GM19455 (cell line): ENCODE data around the gene PDZRN4.
"Not testable (repeated sequence)": the region's sequence is repeated elsewhere in the genome, so short reads cannot be mapped to it uniquely, and the experiment has no call there.

Experiments
- ATAC-seq: cut with Tn5 transposase; IDR thresholded peaks from one replicate; pipeline ENCODE4 v1.9.1; 2021; ENCODE audit not compliant: unreplicated experiment

The PDZRN4 gene

DNA sequence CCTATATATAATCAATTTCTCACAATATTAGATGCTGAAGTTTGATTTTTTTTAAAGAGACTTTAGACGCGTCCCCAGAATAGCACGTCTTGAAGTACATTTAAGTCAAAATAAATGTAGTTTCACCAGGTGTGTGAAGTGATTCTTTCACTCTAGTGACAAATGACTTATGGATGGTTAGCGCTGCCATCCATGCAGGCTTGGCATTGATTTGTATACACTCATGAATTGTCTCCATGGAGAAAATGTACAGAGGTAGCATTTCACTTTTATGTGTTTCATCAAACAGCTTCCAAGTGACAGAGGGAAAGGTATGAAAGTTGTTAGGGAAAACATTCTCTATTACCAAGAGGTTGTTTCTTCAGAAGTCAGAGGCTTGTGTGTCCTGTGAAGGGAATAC is 360.8 kb downstream of the PDZRN4 start:
- ATAC-seq = no peak

GRCh38 chr12:41552588-41552987 is 364.5 kb downstream of the PDZRN4 start:
- no peak for ATAC-seq

DNA sequence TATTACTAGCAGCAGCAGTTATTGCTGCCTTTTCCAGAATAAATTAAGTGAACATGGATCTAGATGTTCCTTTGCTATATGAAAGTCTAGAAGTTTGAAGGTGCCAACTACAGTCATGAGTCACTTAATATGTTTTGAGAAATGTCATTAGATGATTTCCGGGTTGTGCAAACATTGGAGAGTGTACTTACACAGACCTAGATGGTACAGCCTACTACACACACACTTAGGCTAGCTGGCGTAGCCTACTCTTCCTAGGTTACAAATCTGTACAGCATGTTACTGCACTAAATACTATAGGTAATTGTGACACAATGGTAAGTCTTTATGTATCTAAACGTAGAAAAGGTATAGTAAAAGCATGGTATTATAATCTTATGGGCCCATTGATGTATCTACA is 368.1 kb downstream of the PDZRN4 start:
- ATAC-seq = no peak

DNA sequence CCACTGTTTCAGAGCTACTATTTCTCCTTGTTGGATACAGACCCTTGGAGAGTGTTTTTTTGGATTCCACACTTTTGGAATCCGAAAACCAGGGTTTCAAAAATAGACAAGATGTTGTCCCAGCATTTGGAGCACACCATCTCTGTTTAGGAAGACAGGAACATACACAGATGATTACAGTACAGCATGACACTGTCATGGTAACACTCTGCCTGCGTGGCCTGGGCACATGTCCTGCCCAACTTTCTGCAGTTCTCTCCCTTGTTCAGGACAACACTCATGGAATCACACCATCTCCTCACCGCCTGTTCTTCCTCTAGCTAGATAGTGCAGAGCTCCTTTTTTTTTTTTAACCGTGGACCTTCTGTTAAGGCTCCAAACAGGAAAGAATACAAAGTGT is 369.2 kb downstream of the PDZRN4 start:
- no peak for ATAC-seq

DNA sequence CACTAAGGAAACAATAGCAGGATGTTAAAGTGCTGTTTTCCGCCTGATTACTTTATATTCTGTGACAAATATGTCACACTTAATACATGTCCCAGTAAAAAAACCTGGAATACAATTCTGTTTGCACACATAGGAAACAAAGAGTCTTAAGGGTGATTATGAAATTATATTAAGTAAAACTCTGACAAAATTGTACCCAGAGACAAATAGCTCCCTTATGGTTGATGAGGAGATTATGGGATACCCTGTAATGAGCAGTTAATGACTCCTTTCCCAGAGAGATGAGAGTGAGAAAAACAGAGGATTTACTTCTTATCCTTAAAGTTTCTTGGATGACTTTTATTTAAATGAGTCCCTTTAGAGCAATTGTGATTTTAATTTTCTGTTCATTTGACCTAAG is 370.6 kb downstream of the PDZRN4 start:
- ATAC-seq = no peak

DNA sequence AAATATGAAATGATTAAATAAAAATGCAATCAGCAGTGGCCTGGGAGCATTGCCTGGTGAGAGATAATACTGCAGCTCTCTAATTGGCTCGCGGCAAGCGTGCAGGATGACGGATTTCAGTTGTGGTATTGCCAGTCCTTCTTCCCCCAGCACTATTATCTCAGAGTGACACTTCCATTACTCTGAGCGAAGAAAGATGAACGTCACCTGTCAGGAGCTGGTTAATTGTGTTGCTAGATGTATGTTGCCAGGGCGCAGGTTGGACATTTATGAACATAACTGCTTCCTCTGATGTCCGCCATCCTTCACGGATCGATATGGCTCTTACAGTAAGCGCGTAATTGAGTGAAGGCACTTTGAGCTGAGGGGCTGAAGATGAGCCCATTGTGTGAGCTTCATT is 374.9 kb downstream of the PDZRN4 start:
- ATAC-seq = no peak

DNA sequence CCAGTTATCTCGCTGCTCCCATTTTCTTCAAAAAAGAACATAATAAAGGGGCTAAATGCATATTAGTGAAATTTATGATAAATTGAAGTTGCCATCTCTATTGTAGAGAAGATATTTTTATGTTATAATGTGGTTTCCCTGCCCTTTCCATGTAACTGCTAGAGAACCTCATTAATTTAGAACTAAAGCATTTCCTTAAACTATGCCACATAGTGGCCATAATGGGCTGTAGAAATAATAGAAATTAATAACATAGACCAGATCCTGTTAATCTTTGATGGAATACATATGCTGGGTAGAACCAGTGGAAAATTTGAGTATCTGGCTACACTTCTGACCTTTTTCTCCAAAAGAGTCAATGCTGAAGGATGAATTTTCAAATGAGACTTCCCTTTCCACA is 376.7 kb downstream of the PDZRN4 start:
- ATAC-seq = no peak

DNA sequence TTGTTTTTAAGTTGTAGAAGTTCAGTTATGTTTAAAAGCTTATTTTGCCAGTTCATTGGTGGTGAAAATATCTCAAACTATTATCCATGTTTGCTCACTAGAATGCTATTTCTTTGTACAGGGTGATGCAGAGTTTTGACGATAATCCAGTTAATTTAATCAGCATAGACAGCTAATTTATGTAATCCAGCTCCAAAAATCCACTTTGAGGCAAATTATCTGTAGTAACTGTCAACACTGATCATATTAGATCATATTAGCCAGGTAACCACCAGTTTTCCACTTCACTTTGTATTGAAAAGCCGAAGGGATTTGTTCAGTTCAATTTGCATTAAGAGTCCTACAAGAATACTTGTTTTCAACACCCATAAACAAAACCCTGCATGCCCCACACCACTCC is 378.6 kb downstream of the PDZRN4 start:
- ATAC-seq = no peak

DNA sequence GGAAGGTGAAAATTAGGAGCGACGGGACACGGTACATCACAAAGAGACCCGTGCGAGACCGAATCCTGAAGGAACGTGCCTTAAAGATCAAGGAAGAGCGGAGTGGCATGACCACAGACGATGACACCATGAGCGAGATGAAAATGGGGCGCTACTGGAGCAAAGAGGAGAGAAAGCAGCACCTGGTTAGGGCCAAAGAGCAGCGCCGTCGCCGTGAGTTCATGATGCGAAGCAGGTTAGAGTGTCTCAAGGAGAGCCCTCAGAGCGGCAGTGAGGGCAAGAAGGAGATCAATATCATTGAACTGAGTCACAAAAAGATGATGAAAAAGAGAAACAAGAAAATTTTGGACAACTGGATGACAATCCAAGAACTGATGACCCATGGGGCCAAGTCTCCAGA is 385.3 kb downstream of the PDZRN4 start:
- no peak for ATAC-seq

GRCh38 chr12:41576925-41577324 is 388.8 kb downstream of the PDZRN4 start:
- no peak for ATAC-seq

GRCh38 chr12:41577995-41578394 is 389.9 kb downstream of the PDZRN4 start:
- no peak for ATAC-seq

GRCh38 chr12:41585784-41586183 is 397.7 kb downstream of the PDZRN4 start:
- ATAC-seq = no peak

DNA sequence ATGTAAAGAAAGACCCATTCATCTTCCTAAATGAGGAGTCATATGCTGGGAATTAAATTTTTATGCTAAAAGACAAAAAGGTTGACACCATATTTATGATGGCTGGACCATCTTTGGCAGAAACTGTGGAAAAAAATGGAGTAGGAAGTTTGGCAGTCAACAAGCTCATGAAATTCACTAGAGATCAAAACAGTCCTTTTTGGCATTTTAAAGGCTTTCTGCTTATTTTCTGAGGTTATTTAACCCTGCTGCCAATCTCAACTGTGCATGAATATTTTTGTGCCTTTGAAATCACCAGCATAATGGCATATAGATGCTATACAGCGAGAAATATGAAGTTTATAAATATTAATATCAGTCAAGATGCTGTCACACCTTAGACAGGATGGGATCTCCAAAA is 399.5 kb downstream of the PDZRN4 start:
- no peak for ATAC-seq

DNA sequence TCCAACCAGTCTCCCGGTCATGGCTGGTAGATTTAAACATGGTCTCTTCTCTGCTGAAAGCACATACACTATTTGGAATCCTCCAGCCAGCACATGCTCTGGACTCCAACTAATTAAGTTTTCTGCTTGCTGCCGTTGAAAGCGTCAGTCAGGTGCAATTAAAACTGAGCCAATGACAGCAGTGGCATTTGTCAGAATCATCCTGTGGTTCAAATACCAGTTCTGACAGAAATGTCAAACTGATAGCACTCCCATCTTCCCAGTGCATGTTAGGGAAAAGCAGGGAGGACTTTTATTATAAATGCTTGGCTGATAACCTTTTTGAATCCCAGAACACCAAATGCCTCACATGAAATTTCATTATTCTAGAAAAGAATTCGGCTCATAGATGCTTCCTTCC is 401.8 kb downstream of the PDZRN4 start:
- ATAC-seq = no peak

- no peak for ATAC-seq
Observed at GRCh38 chr12:41596190-41596589, 408.1 kb downstream of the PDZRN4 start.

GRCh38 chr12:41604830-41605229 is 416.7 kb downstream of the PDZRN4 start:
- no peak for ATAC-seq

DNA sequence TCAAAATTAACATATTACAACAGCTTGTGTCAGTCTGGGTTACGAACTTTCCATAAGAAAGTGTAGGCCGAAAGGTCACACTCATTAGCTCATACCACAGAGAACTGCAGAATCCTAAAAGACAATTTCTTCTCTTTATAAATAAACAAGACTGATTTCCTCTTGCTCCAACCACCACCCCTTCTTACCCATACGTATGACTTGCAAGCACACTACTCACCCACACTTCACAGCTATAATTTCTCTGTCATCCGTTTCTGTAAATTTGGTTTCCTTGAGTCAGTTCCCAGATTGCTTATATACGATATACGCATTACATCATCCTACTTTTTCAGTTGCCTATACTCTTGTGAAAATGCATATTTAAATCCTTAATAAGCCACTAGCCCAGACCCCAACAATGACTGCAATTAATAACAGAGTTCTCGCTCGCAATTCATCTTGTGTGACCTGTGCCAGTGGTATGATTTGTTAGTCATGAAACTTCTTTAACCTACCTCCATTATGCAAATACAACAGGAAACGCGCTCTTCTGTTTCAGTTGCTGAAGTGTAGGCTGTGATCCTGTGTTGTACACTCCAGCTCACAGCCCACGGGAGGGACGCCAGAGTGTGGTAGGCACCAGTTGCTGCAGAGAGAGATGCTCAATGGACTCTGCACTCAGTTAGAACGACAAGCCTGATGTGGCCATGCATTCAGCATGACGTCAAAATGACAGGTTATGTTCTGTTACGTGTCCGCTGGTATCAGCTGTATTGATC is 417.6 kb downstream of the PDZRN4 start:
- no peak for ATAC-seq

GRCh38 chr12:41606468-41607445 is 418.6 kb downstream of the PDZRN4 start:
- ATAC-seq = no peak

- ATAC-seq = no peak
Observed at GRCh38 chr12:41612892-41613557, 424.9 kb downstream of the PDZRN4 start.

- ATAC-seq = not testable (repeated sequence)
Observed at GRCh38 chr12:41615174-41615573, 427.1 kb downstream of the PDZRN4 start.

DNA sequence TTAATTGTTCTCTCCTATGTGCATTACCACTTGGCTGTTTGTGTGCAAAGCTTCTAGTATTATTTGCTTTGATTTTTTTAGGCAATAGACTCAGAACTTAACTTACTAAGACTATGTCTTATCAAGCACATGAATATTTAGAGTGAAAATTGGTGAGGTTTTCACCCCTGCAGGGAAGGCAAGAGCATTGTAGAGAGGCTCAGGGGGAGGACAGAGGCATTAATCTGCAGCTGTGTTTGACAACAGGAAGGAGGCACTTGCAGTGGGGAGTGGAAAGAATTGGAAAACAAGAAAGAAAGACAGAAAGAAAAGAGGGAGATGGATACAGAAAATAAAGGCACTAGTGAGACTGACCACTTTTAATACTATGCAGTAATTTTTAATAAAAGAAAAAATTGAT is 431.6 kb downstream of the PDZRN4 start:
- ATAC-seq = no peak

DNA sequence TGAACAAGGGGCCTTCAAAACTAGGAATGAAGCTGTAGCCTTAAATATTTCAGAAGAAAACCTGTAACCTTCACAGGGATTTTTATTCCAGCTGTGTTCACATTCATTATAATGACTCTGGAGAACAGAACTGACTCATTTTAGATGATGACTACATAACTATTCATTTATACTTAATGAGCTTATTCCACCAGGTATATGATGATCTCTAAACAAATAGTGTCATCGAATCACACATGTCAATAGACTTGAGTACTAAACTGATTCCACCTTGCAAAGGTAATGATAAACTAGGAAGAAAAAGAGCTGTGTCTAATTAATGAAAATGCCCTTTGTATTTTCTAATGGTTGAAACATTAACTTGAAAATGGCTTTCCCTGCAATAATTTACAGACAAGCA is 433.2 kb downstream of the PDZRN4 start:
- ATAC-seq = no peak
